SK-N-SH (cell line): ENCODE measurements around the gene PRRC2A.

Experiments
- CTCF ChIP-seq: fragments of 200-600 bp; sonication (generic); IDR thresholded peaks from 2 replicates; pipeline ENCODE4 v1.6.1; 2017; ENCODE audit warnings: antibody characterized with exemption, mild to moderate bottlenecking, moderate library complexity
- EZH2phosphoT487 ChIP-seq: fragments of 200-600 bp; sonication (generic); IDR thresholded peaks from 2 replicates; pipeline ENCODE4 v1.6.1; 2017; ENCODE audit warnings: low read depth, mixed run types, mild to moderate bottlenecking, antibody characterized with exemption, moderate library complexity, borderline replicate concordance
- FOSL2 ChIP-seq: IDR thresholded peaks from 2 replicates; pipeline ENCODE4 v1.4.0; 2012; ENCODE audit warnings: low read depth, mild to moderate bottlenecking, moderate library complexity, borderline replicate concordance
- FOXJ3 ChIP-seq: sonication (generic); formaldehyde crosslinking; IDR thresholded peaks from 2 replicates; pipeline ENCODE4 v1.5.1; 2020; ENCODE audit warnings: mild to moderate bottlenecking, missing genetic modification reagents
- POLR2AphosphoS5 ChIP-seq: IDR thresholded peaks from 2 replicates; pipeline ENCODE4 v1.6.1; 2012; ENCODE audit warnings: low read depth, low read length
- RAD21 ChIP-seq: IDR thresholded peaks from 2 replicates; pipeline ENCODE4 v1.6.1; 2012; ENCODE audit warnings: mild to moderate bottlenecking, low read length
- REST ChIP-seq: IDR thresholded peaks from 2 replicates; pipeline ENCODE4 v1.6.1; 2012; ENCODE audit warnings: mild to moderate bottlenecking, low read depth, low read length, moderate library complexity
- SIN3A ChIP-seq: IDR thresholded peaks from 2 replicates; pipeline ENCODE4 v1.6.1; 2012; ENCODE audit warnings: low read depth, mild to moderate bottlenecking, low read length, moderate library complexity, borderline replicate concordance
- TCF12 ChIP-seq: IDR thresholded peaks from 2 replicates; pipeline ENCODE4 v1.4.0; 2012
- YY1 ChIP-seq: IDR thresholded peaks from 2 replicates; pipeline ENCODE4 v1.4.0; 2012; ENCODE audit warnings: low read depth, mild to moderate bottlenecking

- TF ChIP-seq POLR2AphosphoS5 = no peak
- TF ChIP-seq CTCF = no peak
- no peak for TF ChIP-seq TCF12
- no peak for TF ChIP-seq FOXJ3 (CRISPR knock-in tag)
- TF ChIP-seq YY1 = no peak
- TF ChIP-seq RAD21 = no peak
- no peak for TF ChIP-seq SIN3A
- TF ChIP-seq EZH2phosphoT487 = no peak
- TF ChIP-seq REST = no peak
- TF ChIP-seq FOSL2 = no peak
Observed at GRCh38 chr6:31624070-31624469, 3.6 kb downstream of the PRRC2A start.
